Mammary epithelial cell (primary cell): ENCODE data around the gene NT5C2.

Source experiments
- CTCF ChIP-seq, 2 donors: IDR thresholded peaks in 1 of 2; conservative IDR thresholded peaks in 1 of 2; 2 replicates each; pipeline ENCODE4 v1.5.1; 2011 to 2012; ENCODE audit warnings: inconsistent platforms in 2 of 2, low read length in 2 of 2, mild to moderate bottlenecking in 2 of 2, control low read depth in 1 of 2, low read depth in 1 of 2; ENCODE audit not compliant: insufficient read depth in 1 of 2; ENCODE audit errors: extremely low read depth in 1 of 2
- EZH2 ChIP-seq: IDR thresholded peaks from 2 replicates; pipeline ENCODE4 v1.6.1; 2012; ENCODE audit warnings: low read length, inconsistent platforms, borderline replicate concordance

GRCh38 chr10:103114876-103115275 is 78.2 kb downstream of the NT5C2 start:
- TF ChIP-seq CTCF (conservative IDR thresholded peaks at IDR 0.05 in 1 of 2, IDR thresholded peaks at IDR 0.05 in 1 of 2; ENCODE audit: extremely low read depth in 1 of 2, insufficient read depth in 1 of 2, low read depth in 1 of 2, low read length in 2 of 2) (no peak), EZH2 (no peak)
